Panc1 (cell line): ENCODE results near the gene WARS2.

Experiments
- TF ChIP-seq, protein P1 (sequence below): fragments of 450-650 bp; IDR thresholded peaks from 2 replicates; pipeline ENCODE4 v1.5.1; 2017; ENCODE audit warnings: mild to moderate bottlenecking
- TF ChIP-seq, protein P2 (sequence below), 2 experiments: IDR thresholded peaks; 2 replicates each; pipeline ENCODE4 v1.6.1; 2011 to 2012; ENCODE audit warnings: low read depth in 2 of 2, control low read depth in 1 of 2, low read length in 1 of 2, mild to moderate bottlenecking in 1 of 2, moderate library complexity in 1 of 2; ENCODE audit not compliant: insufficient read depth in 1 of 2

DNA sequence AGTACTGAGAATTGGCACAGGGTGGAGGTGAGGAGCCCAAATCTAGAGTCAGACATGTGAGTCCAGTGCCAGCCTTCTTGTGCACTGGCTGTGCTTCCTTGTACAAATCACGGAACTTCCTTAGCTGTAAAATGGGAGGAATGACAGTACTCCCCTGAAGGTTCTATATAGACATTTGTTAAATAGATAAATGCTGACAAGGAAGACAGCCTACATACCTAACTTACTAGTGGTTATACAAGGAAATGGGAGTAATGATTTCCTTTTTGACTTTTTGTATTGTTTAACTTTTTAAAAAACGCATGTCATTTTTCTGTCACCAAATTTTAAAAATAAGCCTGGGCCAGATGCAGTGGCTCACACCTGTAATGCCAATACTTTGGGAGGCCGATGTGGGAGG, 50.2 kb downstream of the WARS2 start:
- TF ChIP-seq, protein P1, sequence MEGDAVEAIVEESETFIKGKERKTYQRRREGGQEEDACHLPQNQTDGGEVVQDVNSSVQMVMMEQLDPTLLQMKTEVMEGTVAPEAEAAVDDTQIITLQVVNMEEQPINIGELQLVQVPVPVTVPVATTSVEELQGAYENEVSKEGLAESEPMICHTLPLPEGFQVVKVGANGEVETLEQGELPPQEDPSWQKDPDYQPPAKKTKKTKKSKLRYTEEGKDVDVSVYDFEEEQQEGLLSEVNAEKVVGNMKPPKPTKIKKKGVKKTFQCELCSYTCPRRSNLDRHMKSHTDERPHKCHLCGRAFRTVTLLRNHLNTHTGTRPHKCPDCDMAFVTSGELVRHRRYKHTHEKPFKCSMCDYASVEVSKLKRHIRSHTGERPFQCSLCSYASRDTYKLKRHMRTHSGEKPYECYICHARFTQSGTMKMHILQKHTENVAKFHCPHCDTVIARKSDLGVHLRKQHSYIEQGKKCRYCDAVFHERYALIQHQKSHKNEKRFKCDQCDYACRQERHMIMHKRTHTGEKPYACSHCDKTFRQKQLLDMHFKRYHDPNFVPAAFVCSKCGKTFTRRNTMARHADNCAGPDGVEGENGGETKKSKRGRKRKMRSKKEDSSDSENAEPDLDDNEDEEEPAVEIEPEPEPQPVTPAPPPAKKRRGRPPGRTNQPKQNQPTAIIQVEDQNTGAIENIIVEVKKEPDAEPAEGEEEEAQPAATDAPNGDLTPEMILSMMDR = no peak
- TF ChIP-seq, protein P2, sequence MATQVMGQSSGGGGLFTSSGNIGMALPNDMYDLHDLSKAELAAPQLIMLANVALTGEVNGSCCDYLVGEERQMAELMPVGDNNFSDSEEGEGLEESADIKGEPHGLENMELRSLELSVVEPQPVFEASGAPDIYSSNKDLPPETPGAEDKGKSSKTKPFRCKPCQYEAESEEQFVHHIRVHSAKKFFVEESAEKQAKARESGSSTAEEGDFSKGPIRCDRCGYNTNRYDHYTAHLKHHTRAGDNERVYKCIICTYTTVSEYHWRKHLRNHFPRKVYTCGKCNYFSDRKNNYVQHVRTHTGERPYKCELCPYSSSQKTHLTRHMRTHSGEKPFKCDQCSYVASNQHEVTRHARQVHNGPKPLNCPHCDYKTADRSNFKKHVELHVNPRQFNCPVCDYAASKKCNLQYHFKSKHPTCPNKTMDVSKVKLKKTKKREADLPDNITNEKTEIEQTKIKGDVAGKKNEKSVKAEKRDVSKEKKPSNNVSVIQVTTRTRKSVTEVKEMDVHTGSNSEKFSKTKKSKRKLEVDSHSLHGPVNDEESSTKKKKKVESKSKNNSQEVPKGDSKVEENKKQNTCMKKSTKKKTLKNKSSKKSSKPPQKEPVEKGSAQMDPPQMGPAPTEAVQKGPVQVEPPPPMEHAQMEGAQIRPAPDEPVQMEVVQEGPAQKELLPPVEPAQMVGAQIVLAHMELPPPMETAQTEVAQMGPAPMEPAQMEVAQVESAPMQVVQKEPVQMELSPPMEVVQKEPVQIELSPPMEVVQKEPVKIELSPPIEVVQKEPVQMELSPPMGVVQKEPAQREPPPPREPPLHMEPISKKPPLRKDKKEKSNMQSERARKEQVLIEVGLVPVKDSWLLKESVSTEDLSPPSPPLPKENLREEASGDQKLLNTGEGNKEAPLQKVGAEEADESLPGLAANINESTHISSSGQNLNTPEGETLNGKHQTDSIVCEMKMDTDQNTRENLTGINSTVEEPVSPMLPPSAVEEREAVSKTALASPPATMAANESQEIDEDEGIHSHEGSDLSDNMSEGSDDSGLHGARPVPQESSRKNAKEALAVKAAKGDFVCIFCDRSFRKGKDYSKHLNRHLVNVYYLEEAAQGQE (IDR thresholded peaks at IDR 0.05; ENCODE audit: insufficient read depth in 1 of 2, low read depth in 2 of 2, low read length in 1 of 2) = no peak
